IMR-90 (cell line): ENCODE measurements around the gene H6PD. TPM values are rescaled to one million over a fixed set of nuclear protein-coding genes. Genes with fewer than 3 reads are reported as not detected.

Experiments used
- ATAC-seq: fragments of 200-7000 bp; cut with Tn5 transposase; 2 replicates; pipeline ENCODE4 v1.9.1; 2020; ENCODE audit warnings: low read depth, mild to moderate bottlenecking, moderate library complexity
- BruUV-seq: library from RNA; stranded (reverse); fragments of 400-500 nt; replicated peaks from 2 replicates; lab custom pipeline; 2021; lab: Mats Ljungman, UMichigan
- CTCF ChIA-PET: fragments of 300-600 bp; formaldehyde crosslinking; extraction: SDS; loops from one replicate; lab custom pipeline; 2021; ENCODE audit warnings: antibody characterized with exemption; lab: Yijun Ruan, JAX
- POLR2A ChIA-PET: fragments of 300-600 bp; sonication (Branson Sonifier 250); formaldehyde crosslinking; loops from one replicate; lab custom pipeline; 2022; ENCODE audit warnings: antibody characterized with exemption; ENCODE audit not compliant: unreplicated experiment; lab: Charles Lee
- DNase-seq: peaks from one replicate; pipeline ENCODE4 v3.0.0; 2013
- H2AFZ ChIP-seq: replicated peaks from 2 replicates; pipeline ENCODE3; 2013; ENCODE audit warnings: low read length, mild to moderate bottlenecking; ENCODE audit not compliant: poor library complexity
- H2AK5ac ChIP-seq: 2 replicates; pipeline ENCODE4 v1.6.1; 2013; ENCODE audit warnings: low read depth, low read length, inconsistent platforms
- H2AK9ac ChIP-seq: replicated peaks from 2 replicates; pipeline ENCODE3; 2013; ENCODE audit warnings: mild to moderate bottlenecking, low read depth, low read length, moderate library complexity; ENCODE audit not compliant: poor library complexity
- H2BK120ac ChIP-seq: 2 replicates; pipeline ENCODE4 v1.6.1; 2013; ENCODE audit warnings: low read depth, low read length, inconsistent platforms
- H2BK15ac ChIP-seq: 3 replicates; pipeline ENCODE4 v1.6.1; 2013; ENCODE audit warnings: low read depth, low read length, inconsistent platforms
- H2BK20ac ChIP-seq: 2 replicates; pipeline ENCODE4 v1.6.1; 2013; ENCODE audit warnings: low read depth, mild to moderate bottlenecking, inconsistent platforms, low read length, moderate library complexity
- H2BK5ac ChIP-seq: 2 replicates; pipeline ENCODE4 v1.6.1; 2013; ENCODE audit warnings: mild to moderate bottlenecking, low read depth, low read length, inconsistent platforms; ENCODE audit not compliant: poor library complexity, severe bottlenecking
- H3K14ac ChIP-seq: replicated peaks from 2 replicates; pipeline ENCODE4 v1.6.1; 2013; ENCODE audit warnings: low read depth, low read length, inconsistent platforms
- H3K18ac ChIP-seq: 2 replicates; pipeline ENCODE4 v1.6.1; 2013; ENCODE audit warnings: low read depth, low read length, control low read depth
- H3K23ac ChIP-seq: 2 replicates; pipeline ENCODE4 v1.6.1; 2013; ENCODE audit warnings: low read depth, low read length, inconsistent platforms
- H3K27ac ChIP-seq: 2 replicates; pipeline ENCODE4 v1.5.1; 2013; ENCODE audit warnings: mild to moderate bottlenecking, control low read depth, low read length; ENCODE audit not compliant: insufficient read depth
- H3K27me3 ChIP-seq: 2 replicates; pipeline ENCODE4 v1.6.1; 2013; ENCODE audit warnings: low read length; ENCODE audit not compliant: control insufficient read depth, insufficient read depth
- H3K36me3 ChIP-seq: 2 replicates; pipeline ENCODE4 v1.6.1; 2013; ENCODE audit warnings: low read length, mixed read lengths; ENCODE audit not compliant: control insufficient read depth, insufficient read depth
- H3K4ac ChIP-seq: 2 replicates; pipeline ENCODE4 v1.6.1; 2013; ENCODE audit warnings: low read depth, low read length, inconsistent platforms
- H3K4me1 ChIP-seq: 2 replicates; pipeline ENCODE4 v1.6.1; 2013; ENCODE audit warnings: low read length, mixed read lengths; ENCODE audit not compliant: control insufficient read depth, insufficient read depth
- H3K4me2 ChIP-seq: 2 replicates; pipeline ENCODE4 v1.6.1; 2013; ENCODE audit warnings: low read depth, mild to moderate bottlenecking, control low read depth, low read length, moderate library complexity
- H3K4me3 ChIP-seq: 2 replicates; pipeline ENCODE4 v1.5.1; 2013; ENCODE audit warnings: low read depth, mild to moderate bottlenecking, control low read depth, low read length, moderate library complexity; ENCODE audit not compliant: insufficient read depth
- H3K56ac ChIP-seq: 2 replicates; pipeline ENCODE4 v1.6.1; 2013; ENCODE audit warnings: low read length, inconsistent platforms; ENCODE audit not compliant: insufficient read depth; ENCODE audit errors: extremely low read depth
- H3K79me1 ChIP-seq, 2 experiments: 2 replicates each; pipeline ENCODE4 v1.6.1; 2013; ENCODE audit warnings: low read length in 2 of 2, inconsistent platforms in 1 of 2, low read depth in 1 of 2
- H3K9ac ChIP-seq: 2 replicates; pipeline ENCODE4 v1.6.1; 2013; ENCODE audit warnings: low read depth, low read length, control low read depth
- H3K9me1 ChIP-seq: 2 replicates; pipeline ENCODE4 v1.6.1; 2013; ENCODE audit warnings: low read length, inconsistent platforms; ENCODE audit not compliant: insufficient read depth
- H3K9me3 ChIP-seq: 2 replicates; pipeline ENCODE4 v1.6.1; 2013; ENCODE audit warnings: low read length; ENCODE audit not compliant: control insufficient read depth, insufficient read depth
- H4K20me1 ChIP-seq: 2 replicates; pipeline ENCODE4 v1.6.1; 2013; ENCODE audit warnings: low read length, inconsistent platforms; ENCODE audit not compliant: insufficient read depth
- H4K5ac ChIP-seq: 2 replicates; pipeline ENCODE4 v1.6.1; 2013; ENCODE audit warnings: mild to moderate bottlenecking, low read depth, low read length, control low read depth
- H4K8ac ChIP-seq, 2 experiments: 2 replicates each; pipeline ENCODE4 v1.6.1; 2013; ENCODE audit warnings: low read depth in 2 of 2, low read length in 2 of 2, control low read depth in 1 of 2, inconsistent platforms in 1 of 2
- H4K91ac ChIP-seq: 2 replicates; pipeline ENCODE4 v1.6.1; 2013; ENCODE audit warnings: low read depth, low read length, inconsistent platforms; ENCODE audit not compliant: insufficient read depth
- CEBPB ChIP-seq: IDR thresholded peaks from 2 replicates; pipeline ENCODE4 v1.6.1; 2012; ENCODE audit warnings: low read depth, low read length, improper control_type of control experiment
- FOS ChIP-seq: fragments of 150-350 bp; IDR thresholded peaks from 2 replicates; pipeline ENCODE4 v1.6.1; 2016; ENCODE audit warnings: low read depth, low read length
- MAZ ChIP-seq: IDR thresholded peaks from 2 replicates; pipeline ENCODE4 v1.6.1; 2012; ENCODE audit warnings: low read depth, mild to moderate bottlenecking, low read length, improper control_type of control experiment, moderate library complexity, borderline replicate concordance
- MXI1 ChIP-seq: IDR thresholded peaks from 2 replicates; pipeline ENCODE4 v1.6.1; 2012; ENCODE audit warnings: low read depth, mild to moderate bottlenecking, low read length, moderate library complexity, borderline replicate concordance
- NFE2L2 ChIP-seq: fragments of 150-350 bp; IDR thresholded peaks from 2 replicates; pipeline ENCODE4 v1.6.1; 2016; ENCODE audit warnings: low read depth, mild to moderate bottlenecking, low read length
- POLR2A ChIP-seq: IDR thresholded peaks from 2 replicates; pipeline ENCODE4 v1.6.1; 2012; ENCODE audit warnings: mild to moderate bottlenecking, low read depth, low read length
- RAD21 ChIP-seq: IDR thresholded peaks from 2 replicates; pipeline ENCODE4 v1.6.1; 2012; ENCODE audit warnings: low read length, improper control_type of control experiment
- RCOR1 ChIP-seq: IDR thresholded peaks from 2 replicates; pipeline ENCODE4 v1.6.1; 2012; ENCODE audit warnings: mild to moderate bottlenecking, low read length, improper control_type of control experiment; ENCODE audit not compliant: insufficient replicate concordance
- RFX5 ChIP-seq: IDR thresholded peaks from 2 replicates; pipeline ENCODE4 v1.8.0; 2012; ENCODE audit warnings: low read depth, mild to moderate bottlenecking, low read length, moderate library complexity
- WGBS, 2 experiments: methylation state at CpG; one replicate each; pipeline versions ENCODE4 v1.1.5 to v1.1.7; 2013; ENCODE audit warnings: missing lambda C conversion rate in 2 of 2; ENCODE audit not compliant: insufficient read length in 1 of 2; ENCODE audit errors: extremely low coverage in 2 of 2; 5-methylcytosine and 5-hydroxymethylcytosine counted together
- dilution Hi-C: fragments of 300-500 bp; cut with HindIII; formaldehyde crosslinking; loops from one replicate; pipeline ENCODE4 v1.14.3; 2018; ENCODE audit warnings: low sequenced_read_pairs; ENCODE audit not compliant: unreplicated experiment
- in situ Hi-C: fragments of 300-500 bp; cut with MboI; formaldehyde crosslinking; loops from 3 replicates; pipeline ENCODE4 v1.14.3; 2019; ENCODE audit warnings: low sequenced_read_pairs, inconsistent platforms, mixed read lengths
- intact Hi-C: fragments of 100-400 bp; cut with micrococcal nuclease; formaldehyde crosslinking; loops from 2 replicates; pipeline ENCODE4 v1.10.0; 2022
- polyA plus RNA-seq, 3 experiments: library from polyadenylated mRNA; depleted of rRNA; stranded (reverse); fragments of >200 nt; gene quantifications; 2 replicates each; pipeline ENCODE4 v1.2.3, GENCODE V29; 2012; ENCODE audit warnings: low replicate concordance in 1 of 3
- total RNA-seq: library from RNA; depleted of rRNA; stranded (reverse); fragments of >200 nt; gene quantifications from 2 replicates; pipeline ENCODE4 v1.2.3, GENCODE V29; 2012

H6PD gene
- total and polyA plus RNA-seq, 2 of the 4 experiments (the other 2 are of a cell fraction), result 9.3 to 22.1 TPM

DNA sequence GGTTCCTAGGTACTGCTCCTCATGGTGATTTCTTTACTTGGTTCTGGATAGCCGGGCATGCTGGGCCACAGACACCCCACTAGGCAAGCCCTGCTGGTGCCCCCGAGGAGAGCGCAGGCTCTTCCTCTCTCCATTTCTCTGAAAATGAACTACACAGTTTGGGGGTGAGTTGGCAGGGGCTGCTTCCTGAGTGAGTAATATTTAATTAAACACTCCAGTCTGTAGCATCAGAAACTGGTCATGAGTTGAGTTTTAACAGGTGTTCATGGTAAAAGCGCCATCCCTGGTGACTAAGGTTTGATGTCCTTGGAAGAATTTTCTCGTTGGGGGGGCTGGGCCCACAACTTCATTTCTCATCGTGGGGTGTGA lies 59.8 kb downstream of the H6PD start:
- Histone ChIP-seq H3K56ac (peak overlapping the region; percentile 65; the same call in 1 of the 2 replicates), H3K4me1 (peaks cover 27% of the 10 kb centered on the region), H2AK9ac (peak overlapping the region; percentile 96), H2BK5ac (peak overlapping the region; percentile 98), H3K36me3 (no peaks in the 10 kb centered on the region; the same call in 1 of the 2 replicates), H3K27me3 (no peaks in the 10 kb centered on the region), H4K91ac (peak overlapping the region; percentile 78), H3K14ac (peak overlapping the region; percentile 96), H3K4ac (peak overlapping the region; percentile 96), H4K5ac (peak overlapping the region; percentile 90; the same call in 1 of the 2 replicates), H3K18ac (peak overlapping the region; percentile 87; the same call in 1 of the 2 replicates), H2AK5ac (peak overlapping the region; percentile 96), H3K27ac (peak overlapping the region; percentile 82), H3K4me3 (peak overlapping the region; percentile 99), H3K4me2 (peak overlapping the region; percentile 98), H3K9ac (peak overlapping the region; percentile 91), H2BK120ac (peak overlapping the region; percentile 54), H2BK20ac (peak overlapping the region; percentile 83; the same call in 1 of the 2 replicates), H3K9me3 (no peaks in the 10 kb centered on the region), H2AFZ (peak overlapping the region; percentile 26), H3K23ac (peak overlapping the region; percentile 100; the same call in 1 of the 2 replicates), H3K9me1 (peaks cover 24% of the 10 kb centered on the region), H2BK15ac (peak overlapping the region; percentile 23; the same call in 1 of the 3 replicates), H4K20me1 (peaks cover 45% of the 10 kb centered on the region), H4K8ac (peak overlapping the region in 1 of 2 experiments; percentile 87; a peak in 2 of 4 replicates), H3K79me1 (peaks cover 25 to 60% of the 10 kb centered on the region in 2 experiments)
- POLR2A ChIA-PET, result no interaction called here
- peak; percentile 55; the same call in 1 of the 2 replicates for TF ChIP-seq MAZ
- TF ChIP-seq RAD21, result no peak; the same call in 1 of the 2 replicates
- peak; percentile 78 for TF ChIP-seq POLR2A
- no peak for TF ChIP-seq RFX5
- 0 out of 2 replicates have a peak, but pooled peaks have one; percentile 1 for TF ChIP-seq NFE2L2
- TF ChIP-seq CEBPB, result no peak
- peak; percentile 82 for TF ChIP-seq RCOR1
- peak; percentile 66 for TF ChIP-seq FOS
- no peak for TF ChIP-seq MXI1
- DNase-seq (peak; percentile 96), ATAC-seq (peak; percentile 5)
- intact Hi-C loops, result loop anchor here (2.0 to 5.0 kb wide), 2 partner anchors 26 to 78 kb away; no protein-coding TSS in a partner anchor
- dilution Hi-C loops, result no loop called here
- CTCF ChIA-PET, result no interaction called here
- in situ Hi-C loops, result no loop called here
- BruUV-seq, result no TSS peak
- WGBS, 2 experiments, result no CpG with 5 or more reads among the region's 6 CpGs
